Measurements from ENCODE around the gene RGS8.

GRCh38 chr1:182680408-182680807 is 4.0 kb downstream of the RGS8 start:
- TF ChIP-seq REST (IDR thresholded peaks at IDR 0.05; ENCODE audit: insufficient read depth in 1 of 2, low read depth in 2 of 2, low read length in 2 of 2) = no peak
- TF ChIP-seq POLR2AphosphoS5 (IDR thresholded peaks at IDR 0.05; ENCODE audit: low read depth, low read length) = no peak

All from PFSK-1 (cell line).